PC-9 (cell line): ENCODE results near the gene SLC48A1.

ENCODE experiments used
- EZH2 ChIP-seq: fragments of 200-600 bp; sonication (generic); IDR thresholded peaks from 2 replicates; pipeline ENCODE4 v1.8.0; 2017; ENCODE audit warnings: antibody characterized with exemption, low read depth
- TF ChIP-seq, protein P1 (sequence below): fragments of 200-600 bp; sonication (generic); conservative IDR thresholded peaks from 2 replicates; pipeline ENCODE4 v1.6.1; 2017; ENCODE audit warnings: mixed run types, antibody characterized with exemption, mild to moderate bottlenecking, moderate library complexity

DNA sequence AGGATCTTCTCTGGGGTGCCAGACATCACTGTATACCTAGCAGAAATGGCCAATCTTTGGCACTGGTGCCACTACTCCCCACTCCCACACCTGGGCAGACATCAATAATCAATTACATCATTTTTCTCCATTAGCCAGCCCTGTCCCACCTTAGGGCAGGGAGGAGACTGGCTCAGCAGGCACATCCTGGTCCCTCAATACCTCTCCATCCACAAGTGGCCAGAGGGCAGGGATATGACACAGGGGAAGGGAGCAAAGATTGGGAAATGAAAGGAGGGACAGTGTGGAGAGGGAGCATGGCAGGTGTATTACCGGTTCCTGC, 24.6 kb upstream of the SLC48A1 start:
- TF ChIP-seq EZH2 = no peak
- TF ChIP-seq, protein P1, sequence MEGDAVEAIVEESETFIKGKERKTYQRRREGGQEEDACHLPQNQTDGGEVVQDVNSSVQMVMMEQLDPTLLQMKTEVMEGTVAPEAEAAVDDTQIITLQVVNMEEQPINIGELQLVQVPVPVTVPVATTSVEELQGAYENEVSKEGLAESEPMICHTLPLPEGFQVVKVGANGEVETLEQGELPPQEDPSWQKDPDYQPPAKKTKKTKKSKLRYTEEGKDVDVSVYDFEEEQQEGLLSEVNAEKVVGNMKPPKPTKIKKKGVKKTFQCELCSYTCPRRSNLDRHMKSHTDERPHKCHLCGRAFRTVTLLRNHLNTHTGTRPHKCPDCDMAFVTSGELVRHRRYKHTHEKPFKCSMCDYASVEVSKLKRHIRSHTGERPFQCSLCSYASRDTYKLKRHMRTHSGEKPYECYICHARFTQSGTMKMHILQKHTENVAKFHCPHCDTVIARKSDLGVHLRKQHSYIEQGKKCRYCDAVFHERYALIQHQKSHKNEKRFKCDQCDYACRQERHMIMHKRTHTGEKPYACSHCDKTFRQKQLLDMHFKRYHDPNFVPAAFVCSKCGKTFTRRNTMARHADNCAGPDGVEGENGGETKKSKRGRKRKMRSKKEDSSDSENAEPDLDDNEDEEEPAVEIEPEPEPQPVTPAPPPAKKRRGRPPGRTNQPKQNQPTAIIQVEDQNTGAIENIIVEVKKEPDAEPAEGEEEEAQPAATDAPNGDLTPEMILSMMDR = no peak
